GM12878 (cell line): ENCODE results near the gene GPRC5B. TPM values are rescaled to one million over a fixed set of nuclear protein-coding genes. Genes with fewer than 3 reads are reported as not detected.

Experiments
- ATAC-seq: fragments of 200-7000 bp; cut with Tn5 transposase; 3 replicates; pipeline ENCODE4 v1.9.1; 2020; ENCODE audit warnings: mild to moderate bottlenecking, moderate library complexity
- BruUV-seq: library from RNA; stranded (reverse); fragments of 400-500 nt; replicated peaks from 2 replicates; lab custom pipeline; 2021; lab: Mats Ljungman, UMichigan
- CTCF ChIA-PET: fragments of 300-600 bp; sonication (Branson Sonifier 250); formaldehyde crosslinking; extraction: SDS; loops from one replicate; lab custom pipeline; 2021; ENCODE audit warnings: inconsistent platforms; lab: Yijun Ruan, JAX
- POLR2A ChIA-PET: fragments of 350-600 bp; formaldehyde crosslinking; extraction: SDS; loops from one replicate; lab custom pipeline; 2021; ENCODE audit warnings: inconsistent platforms; lab: Charles Lee
- RAD21 ChIA-PET: fragments of 300-600 bp; sonication (Branson Sonifier 250); formaldehyde crosslinking; loops from one replicate; lab custom pipeline; 2023; ENCODE audit warnings: antibody characterized with exemption; ENCODE audit not compliant: unreplicated experiment; lab: Charles Lee
- SMC1A ChIA-PET: fragments of 300-600 bp; sonication (Branson Sonifier 250); formaldehyde crosslinking; loops from one replicate; lab custom pipeline; 2023; ENCODE audit not compliant: unreplicated experiment, uncharacterized antibody; lab: Charles Lee
- DNase-seq: peaks from one replicate; pipeline ENCODE4 v3.0.0-alpha.2; 2011; ENCODE audit warnings: low read depth, low spot score
- FAIRE-seq: peaks from 3 replicates; lab custom pipeline; 2011; peaks lifted over from hg19 to GRCh38; lab: Jason Lieb, UNC
- H2AFZ ChIP-seq: 2 replicates; pipeline ENCODE4 v1.6.0; 2011; ENCODE audit warnings: low read depth, low read length, control low read depth; ENCODE audit not compliant: control insufficient read depth
- H3K27ac ChIP-seq: 2 replicates; pipeline ENCODE4 v1.5.1; 2011; ENCODE audit warnings: control low read depth; ENCODE audit not compliant: control insufficient read depth, insufficient read depth
- H3K27me3 ChIP-seq, 2 experiments: replicated peaks in 1 of 2; 2 replicates each; pipeline versions ENCODE4 v1.6.0 to v1.6.1; 2011; ENCODE audit warnings: low read length in 1 of 2; ENCODE audit not compliant: control insufficient read depth in 2 of 2, insufficient read depth in 2 of 2
- H3K36me3 ChIP-seq, 2 experiments: 2 replicates each; pipeline ENCODE4 v1.5.1; 2011; ENCODE audit warnings: low read length in 1 of 2; ENCODE audit not compliant: control insufficient read depth in 2 of 2, insufficient read depth in 2 of 2
- H3K4me1 ChIP-seq: 2 replicates; pipeline ENCODE4 v1.6.1; 2011; ENCODE audit warnings: mild to moderate bottlenecking, low read length, moderate library complexity, mixed read lengths; ENCODE audit not compliant: control insufficient read depth, insufficient read depth
- H3K4me2 ChIP-seq: 2 replicates; pipeline ENCODE4 v1.6.0; 2011; ENCODE audit warnings: control low read depth; ENCODE audit not compliant: control insufficient read depth, insufficient read depth
- H3K4me3 ChIP-seq: fragments of 200-600 bp; sonication (generic); 2 replicates; pipeline ENCODE4 v1.5.1; 2016
- H3K79me2 ChIP-seq: 2 replicates; pipeline ENCODE4 v1.6.0; 2011; ENCODE audit warnings: low read length; ENCODE audit not compliant: control insufficient read depth, insufficient read depth
- H3K9ac ChIP-seq: 2 replicates; pipeline ENCODE4 v1.8.0; 2011; ENCODE audit warnings: low read length, control low read depth, mixed read lengths; ENCODE audit not compliant: control insufficient read depth, insufficient read depth
- H3K9me3 ChIP-seq: replicated peaks from 3 replicates; pipeline ENCODE4 v1.5.1; 2011; ENCODE audit warnings: mild to moderate bottlenecking, low read length; ENCODE audit not compliant: control insufficient read depth, insufficient read depth
- H4K20me1 ChIP-seq: 2 replicates; pipeline ENCODE4 v1.6.0; 2011; ENCODE audit not compliant: control insufficient read depth, insufficient read depth
- E2F4 ChIP-seq: IDR thresholded peaks from 2 replicates; pipeline ENCODE4 v1.6.1; 2012; ENCODE audit warnings: low read depth, low read length, improper control_type of control experiment
- EZH2 ChIP-seq: IDR thresholded peaks from 2 replicates; pipeline ENCODE4 v1.6.1; 2012; ENCODE audit warnings: low read depth, mild to moderate bottlenecking, control low read depth, inconsistent platforms, low read length, borderline replicate concordance; ENCODE audit not compliant: control insufficient read depth
- POU2F2 ChIP-seq: IDR thresholded peaks from 3 replicates; pipeline ENCODE4 v1.6.1; 2011; ENCODE audit warnings: low read depth, mild to moderate bottlenecking, low read length, borderline replicate concordance
- RAD21 ChIP-seq: IDR thresholded peaks from 2 replicates; pipeline ENCODE4 v1.6.1; 2011; ENCODE audit warnings: mild to moderate bottlenecking, low read depth, low read length, moderate library complexity; ENCODE audit not compliant: insufficient read depth
- RUNX3 ChIP-seq: IDR thresholded peaks from 2 replicates; pipeline ENCODE4 v1.6.1; 2012; ENCODE audit warnings: low read length, inconsistent platforms
- SMC3 ChIP-seq: IDR thresholded peaks from 2 replicates; pipeline ENCODE4 v1.6.1; 2011; ENCODE audit warnings: low read length, improper control_type of control experiment, borderline replicate concordance
- YY1 ChIP-seq: IDR thresholded peaks from 2 replicates; pipeline ENCODE4 v1.6.1; 2011; ENCODE audit warnings: low read depth, mild to moderate bottlenecking, low read length
- ZNF687 ChIP-seq: fragments of 450-650 bp; IDR thresholded peaks from 2 replicates; pipeline ENCODE4 v1.6.1; 2017; ENCODE audit warnings: mild to moderate bottlenecking, moderate library complexity
- WGBS: methylation state at CpG from one replicate; pipeline ENCODE4 v1.1.6; 2016; ENCODE audit warnings: low lambda C conversion rate; ENCODE audit not compliant: insufficient replicate concordance, insufficient coverage; ENCODE audit errors: missing lambda C conversion rate; 5-methylcytosine and 5-hydroxymethylcytosine counted together
- in situ Hi-C: fragments of 300-500 bp; cut with MboI; formaldehyde crosslinking; loops from 9 replicates; pipeline ENCODE4 v1.14.3; 2018; ENCODE audit warnings: mixed read lengths
- intact Hi-C: fragments of 100-400 bp; cut with micrococcal nuclease; formaldehyde crosslinking; loops from one replicate; pipeline ENCODE4 v1.14.2; 2022; ENCODE audit not compliant: unreplicated experiment
- polyA plus RNA-seq, 11 experiments: library from polyadenylated mRNA; depleted of rRNA in 4 of 11; unstranded in 6 of 11; stranded (reverse) in 5 of 11; fragments of >200 nt; fragmentation: Nextera tagmentation in 4 of 11; fragmentation: Illumina TruSeq in 1 of 11; extraction: Ambion mirVana in 4 of 11; extraction: Trizol in 1 of 11; gene quantifications; 1 replicate in 1 of 11; 2 replicates in 10 of 11; pipeline versions ENCODE4 v1.2.1 to v1.2.3, GENCODE V29; 2011 to 2016; ENCODE audit warnings: inconsistent platforms in 2 of 11, missing spikeins in 2 of 11, low read depth in 1 of 11
- total RNA-seq, 4 experiments: library from RNA; depleted of rRNA in 3 of 4; stranded (reverse); fragments of >200 nt in 3 of 4; fragmentation: Illumina TruSeq in 1 of 4; extraction: Trizol in 1 of 4; gene quantifications; 2 replicates each; pipeline versions ENCODE4 v1.2.1 to v1.2.3, GENCODE V29; 2013 to 2021
- TF ChIP-seq, protein P1 (sequence below), 3 experiments: IDR thresholded peaks in 2 of 3; conservative IDR thresholded peaks in 1 of 3; 2 replicates each; pipeline ENCODE4 v1.5.1; 2011; ENCODE audit warnings: low read depth in 3 of 3, low read length in 3 of 3, mild to moderate bottlenecking in 3 of 3, control low read depth in 2 of 3, moderate library complexity in 2 of 3, inconsistent platforms in 1 of 3, mixed read lengths in 1 of 3; ENCODE audit not compliant: control insufficient read depth in 2 of 3, insufficient read depth in 1 of 3; ENCODE audit errors: extremely low read depth in 1 of 3

GPRC5B gene
- total and polyA plus RNA-seq, 10 of the 15 experiments (the other 5 are each of a cell fraction or from before 2014, with no cell fraction given), result 0.01 to 0.42 (median 0.15) TPM; not detected in 2

- Histone ChIP-seq H3K27me3 (no peaks in the 10 kb centered on the region), H3K36me3 (no peaks in the 10 kb centered on the region), H2AFZ (peak overlapping the region; percentile 33), H3K27ac (no peak overlapping the region), H3K4me1 (no peaks in the 10 kb centered on the region), H3K9me3 (no peaks in the 10 kb centered on the region), H4K20me1 (no peaks in the 10 kb centered on the region), H3K9ac (no peak overlapping the region), H3K4me2 (no peak overlapping the region), H3K79me2 (no peaks in the 10 kb centered on the region), H3K4me3 (no peak overlapping the region)
- peak; percentile 47 for FAIRE-seq
- intact Hi-C loops, result loop anchor here (1.0 to 10.0 kb wide), 3 partner anchors 287 to 476 kb away; no protein-coding TSS in a partner anchor
- WGBS, result 6% methylated on average over 24 of the region's 24 CpGs
- ChIA-PET POLR2A (no interaction called here), SMC1A (interaction anchor here (0.8 to 5.5 kb wide), 10 partner anchors 9 to 480 kb away, joined by 3 to 103 read pairs (median 4); no protein-coding TSS in a partner anchor), CTCF (interaction anchor here (0.5 to 6.7 kb wide), 40 partner anchors 9 to 1037 kb away, joined by 3 to 212 read pairs (median 4); partner anchors contain the start of gene VPS35L), RAD21 (interaction anchor here (0.5 to 5.2 kb wide), 14 partner anchors 9 to 723 kb away, joined by 3 to 117 read pairs (median 3); no protein-coding TSS in a partner anchor)
- peak; percentile 21; the same call in 1 of the 2 replicates for TF ChIP-seq RUNX3
- TF ChIP-seq E2F4, result peak; percentile 63
- TF ChIP-seq EZH2, result no peak
- TF ChIP-seq POU2F2, result peak; percentile 10; the same call in 1 of the 3 replicates
- no peak for TF ChIP-seq ZNF687
- peak; percentile 95 for TF ChIP-seq SMC3
- TF ChIP-seq YY1, result peak; percentile 65
- peak; percentile 92 for TF ChIP-seq RAD21
- TF ChIP-seq, protein P1, sequence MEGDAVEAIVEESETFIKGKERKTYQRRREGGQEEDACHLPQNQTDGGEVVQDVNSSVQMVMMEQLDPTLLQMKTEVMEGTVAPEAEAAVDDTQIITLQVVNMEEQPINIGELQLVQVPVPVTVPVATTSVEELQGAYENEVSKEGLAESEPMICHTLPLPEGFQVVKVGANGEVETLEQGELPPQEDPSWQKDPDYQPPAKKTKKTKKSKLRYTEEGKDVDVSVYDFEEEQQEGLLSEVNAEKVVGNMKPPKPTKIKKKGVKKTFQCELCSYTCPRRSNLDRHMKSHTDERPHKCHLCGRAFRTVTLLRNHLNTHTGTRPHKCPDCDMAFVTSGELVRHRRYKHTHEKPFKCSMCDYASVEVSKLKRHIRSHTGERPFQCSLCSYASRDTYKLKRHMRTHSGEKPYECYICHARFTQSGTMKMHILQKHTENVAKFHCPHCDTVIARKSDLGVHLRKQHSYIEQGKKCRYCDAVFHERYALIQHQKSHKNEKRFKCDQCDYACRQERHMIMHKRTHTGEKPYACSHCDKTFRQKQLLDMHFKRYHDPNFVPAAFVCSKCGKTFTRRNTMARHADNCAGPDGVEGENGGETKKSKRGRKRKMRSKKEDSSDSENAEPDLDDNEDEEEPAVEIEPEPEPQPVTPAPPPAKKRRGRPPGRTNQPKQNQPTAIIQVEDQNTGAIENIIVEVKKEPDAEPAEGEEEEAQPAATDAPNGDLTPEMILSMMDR (IDR thresholded peaks at IDR 0.05 in 2 of 3, conservative IDR thresholded peaks at IDR 0.05 in 1 of 3; ENCODE audit: control insufficient read depth in 2 of 3, extremely low read depth in 1 of 3, insufficient read depth in 1 of 3, low read depth in 3 of 3, low read length in 3 of 3), result peak; percentile 94 to 98 (median 96); a peak in 5 of 6 replicates
- in situ Hi-C loops, result loop anchor here (5.0 kb wide), 2 partner anchors 395 to 475 kb away; no protein-coding TSS in a partner anchor
- peak; percentile 100 for ATAC-seq
- peak; percentile 7 for DNase-seq
- BruUV-seq, result no TSS peak
Measured at GRCh38 chr16:19907161-19907992, 22.7 kb upstream of the GPRC5B start.
